ENCODE data around the gene MBP.
"Not testable (repeated sequence)": the region's sequence is repeated elsewhere in the genome, so short reads cannot be mapped to it uniquely, and the experiment has no call there.

The MBP gene

GRCh38 chr18:77046994-77047393, 85.6 kb downstream of the MBP start:
- DNase-seq, result no peak

GRCh38 chr18:77046409-77046808, 86.2 kb downstream of the MBP start:
- DNase-seq, result no peak

- no peak for DNase-seq
These were observed 86.9 kb downstream of the MBP start for GRCh38 chr18:77045677-77046076.

- DNase-seq, result no peak
These were observed 87.5 kb downstream of the MBP start for GRCh38 chr18:77044866-77045664.

GRCh38 chr18:77043541-77044280, 88.9 kb downstream of the MBP start:
- no peak for DNase-seq

GRCh38 chr18:77042583-77042982, 90.0 kb downstream of the MBP start:
- DNase-seq, result no peak

GRCh38 chr18:77039196-77040130, 93.1 kb downstream of the MBP start:
- no peak for DNase-seq

GRCh38 chr18:77038182-77038858, 94.3 kb downstream of the MBP start:
- no peak for DNase-seq

GRCh38 chr18:77037567-77037966, 95.0 kb downstream of the MBP start:
- DNase-seq, result no peak

GRCh38 chr18:77035380-77036187, 97.0 kb downstream of the MBP start:
- no peak for DNase-seq

- no peak for DNase-seq
These were observed 99.0 kb downstream of the MBP start for GRCh38 chr18:77033575-77033974.

- DNase-seq, result no peak
These were observed 100.3 kb downstream of the MBP start for GRCh38 chr18:77032181-77032701.

- DNase-seq, result no peak
These were observed 100.9 kb downstream of the MBP start for GRCh38 chr18:77031662-77032061.

GRCh38 chr18:77030201-77030600, 102.4 kb downstream of the MBP start:
- no peak for DNase-seq

- no peak for DNase-seq
These were observed 106.7 kb downstream of the MBP start for GRCh38 chr18:77025831-77026363.

GRCh38 chr18:77025123-77025522, 107.5 kb downstream of the MBP start:
- DNase-seq, result no peak

GRCh38 chr18:77024476-77024875, 108.1 kb downstream of the MBP start:
- DNase-seq, result no peak

GRCh38 chr18:77023102-77023782, 109.3 kb downstream of the MBP start:
- no peak for DNase-seq

- no peak for DNase-seq
These were observed 110.0 kb downstream of the MBP start for GRCh38 chr18:77022556-77022955.

GRCh38 chr18:77022116-77022515, 110.5 kb downstream of the MBP start:
- DNase-seq, result no peak

- not testable (repeated sequence) for DNase-seq
These were observed 111.1 kb downstream of the MBP start for GRCh38 chr18:77021478-77021877.
